GM21515 (cell line): ENCODE data around the gene GPSM1.

ENCODE experiments used
- ATAC-seq: cut with Tn5 transposase; IDR thresholded peaks from one replicate; pipeline ENCODE4 v1.9.1; 2021; ENCODE audit not compliant: unreplicated experiment

The GPSM1 gene

GRCh38 chr9:136303825-136304416, 23.4 kb upstream of the GPSM1 start, which contains the start of gene CCDC187:
Gene CCDC187 (minus strand): TSS chr9:136304094. CDS start chr9:136303830, 264 bp downstream.
- no peak for ATAC-seq

DNA sequence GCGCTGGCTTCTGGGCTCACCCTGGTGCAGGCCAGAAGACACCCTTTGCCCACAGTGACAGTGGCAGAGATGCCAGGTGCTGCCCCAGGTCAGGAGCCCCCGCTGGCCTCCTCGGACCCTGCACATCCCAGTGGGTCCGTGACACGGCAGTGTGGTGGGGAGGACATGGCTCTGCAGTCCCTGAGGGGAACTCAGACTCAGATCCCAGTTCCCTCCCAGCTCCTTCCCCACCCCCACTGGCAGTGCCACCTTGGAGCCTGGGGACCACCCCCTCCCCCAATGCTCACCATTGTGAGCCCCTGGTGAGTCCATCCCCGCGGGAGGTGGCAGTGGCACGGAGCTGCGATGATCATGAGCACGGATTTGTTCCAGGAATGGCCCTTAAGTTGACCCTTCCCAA, 22.9 kb upstream of the GPSM1 start:
- ATAC-seq, result no peak

- ATAC-seq, result no peak
These were observed 22.4 kb upstream of the GPSM1 start for GRCh38 chr9:136304981-136305380.

- ATAC-seq, result no peak
These were observed 21.5 kb upstream of the GPSM1 start for GRCh38 chr9:136305804-136306203.

DNA sequence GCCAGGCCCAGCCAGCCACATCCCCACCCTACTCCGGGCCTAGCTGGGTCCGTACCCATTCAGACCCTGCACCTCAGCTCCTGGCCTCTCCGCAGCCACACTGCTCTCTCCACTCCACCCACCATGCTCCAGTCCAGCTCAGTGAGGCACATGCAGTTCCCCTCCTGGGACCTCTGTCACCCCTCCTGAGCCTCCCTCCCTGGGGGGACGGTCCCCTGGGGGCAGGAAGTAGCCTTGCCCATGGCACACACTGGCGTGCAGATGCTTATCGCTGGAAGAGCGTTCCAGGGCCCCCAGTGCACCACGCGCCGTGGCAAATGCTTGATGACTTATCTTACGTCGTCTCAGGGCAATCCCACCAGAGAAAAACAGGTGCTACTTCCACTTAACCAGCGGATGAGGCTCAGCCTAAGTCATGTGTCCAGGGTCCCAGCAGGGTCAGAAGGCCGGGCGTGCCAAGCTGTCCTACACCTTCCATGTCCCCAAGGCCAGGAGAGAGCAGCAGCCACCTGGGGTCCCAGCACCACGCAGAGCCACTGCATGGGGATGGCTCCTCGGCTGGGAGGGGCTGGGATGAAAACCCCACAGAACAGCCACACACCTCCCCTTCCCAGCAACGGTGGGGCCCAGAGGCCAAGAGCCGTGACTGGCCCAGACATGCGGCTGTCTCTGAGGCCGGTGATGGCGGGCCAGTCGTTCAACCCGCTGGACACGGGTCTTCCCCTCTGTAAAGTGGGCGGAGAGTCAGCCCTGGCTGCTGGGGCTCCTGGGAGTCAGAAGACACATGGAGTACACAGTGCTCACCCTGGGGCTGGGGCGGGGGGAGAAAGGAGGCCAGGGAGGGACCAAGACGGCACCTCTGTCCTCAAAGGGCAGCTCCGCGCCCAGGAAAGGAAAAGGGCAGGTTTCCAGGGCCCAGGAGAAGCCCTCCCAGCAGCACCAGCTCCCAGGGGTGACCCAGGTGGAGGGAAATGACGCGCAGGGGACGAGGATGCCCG, 20.8 kb upstream of the GPSM1 start:
- ATAC-seq, result no peak

GRCh38 chr9:136307215-136307750, 20.1 kb upstream of the GPSM1 start:
- no peak for ATAC-seq

DNA sequence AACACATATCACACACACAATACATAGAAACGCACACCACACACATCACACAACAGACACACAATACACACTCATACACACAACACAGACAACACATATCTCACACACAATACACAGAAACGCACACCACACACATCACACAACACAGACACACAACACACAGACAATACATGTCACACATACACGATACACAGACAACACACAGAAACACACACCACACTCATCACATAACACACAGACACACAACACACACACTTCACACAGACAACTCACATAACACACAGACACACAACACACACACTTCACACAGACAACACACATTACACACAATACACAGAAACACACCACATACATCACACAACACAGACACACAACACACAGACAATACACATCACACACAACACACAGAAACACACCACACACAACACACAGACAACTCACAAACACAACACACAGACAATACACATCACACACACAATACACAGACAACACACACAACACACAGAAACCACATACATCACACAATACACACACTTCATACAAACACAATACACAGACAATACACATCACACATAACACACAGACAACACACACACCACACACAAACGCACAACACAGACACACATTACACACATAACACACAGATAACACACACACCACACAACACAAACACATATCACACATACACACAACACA, 19.2 kb upstream of the GPSM1 start:
- ATAC-seq, result no peak

DNA sequence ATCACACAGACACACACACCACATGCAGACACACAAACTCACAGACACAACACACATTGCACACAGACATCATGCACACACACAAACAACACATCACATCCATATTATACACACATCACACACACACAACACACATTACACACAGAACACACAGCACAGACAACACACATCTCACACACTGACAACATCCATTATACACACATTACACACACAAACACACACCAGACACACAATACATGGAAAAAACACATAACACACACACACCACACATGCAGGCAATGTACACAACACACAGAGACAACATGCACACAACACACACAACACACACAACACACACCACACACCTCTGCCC, 18.7 kb upstream of the GPSM1 start:
- ATAC-seq, result no peak

GRCh38 chr9:136309101-136309801, 18.1 kb upstream of the GPSM1 start:
- ATAC-seq, result no peak

GRCh38 chr9:136309806-136310220, 17.5 kb upstream of the GPSM1 start:
- no peak for ATAC-seq

DNA sequence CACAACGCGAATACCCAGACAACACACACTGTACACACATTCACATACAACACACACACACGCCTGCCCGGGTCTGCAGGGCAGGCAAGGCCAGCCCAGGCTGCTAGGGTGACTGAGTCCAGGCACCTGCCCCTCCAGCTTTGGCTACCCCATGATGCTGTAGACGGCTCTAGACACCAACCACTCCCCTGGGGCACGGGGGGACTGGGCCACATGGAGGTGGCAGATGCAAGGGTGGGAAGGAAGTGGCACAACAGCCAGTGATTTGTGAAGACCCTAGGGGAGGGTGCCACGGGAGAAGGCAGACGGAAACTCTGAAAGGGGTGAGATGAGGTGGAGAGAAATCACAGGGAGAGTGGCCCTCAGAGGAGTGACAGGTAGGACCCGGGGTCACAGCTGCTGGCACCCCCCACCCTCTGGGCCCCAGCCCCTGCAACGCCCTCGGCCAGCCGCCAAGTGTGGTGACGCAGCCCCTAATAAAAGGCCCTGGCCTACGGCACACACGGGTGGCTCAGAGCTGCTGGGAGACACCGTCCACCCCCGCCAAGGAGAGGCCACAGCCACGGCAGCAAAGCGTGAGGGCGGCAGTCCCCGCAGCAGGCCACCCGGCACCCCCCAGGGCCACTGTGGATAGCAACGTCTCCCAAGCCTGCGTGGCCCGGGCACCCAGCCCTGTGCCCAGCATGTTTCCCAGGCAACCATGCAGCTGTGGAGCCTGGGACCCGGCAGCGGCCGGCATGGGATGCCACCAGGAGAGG, 16.9 kb upstream of the GPSM1 start:
- no peak for ATAC-seq

- no peak for ATAC-seq
These were observed 16.0 kb upstream of the GPSM1 start for GRCh38 chr9:136311051-136312008.

GRCh38 chr9:136312009-136312375, 15.3 kb upstream of the GPSM1 start:
- no peak for ATAC-seq

GRCh38 chr9:136312436-136312835, 14.9 kb upstream of the GPSM1 start:
- no peak for ATAC-seq

DNA sequence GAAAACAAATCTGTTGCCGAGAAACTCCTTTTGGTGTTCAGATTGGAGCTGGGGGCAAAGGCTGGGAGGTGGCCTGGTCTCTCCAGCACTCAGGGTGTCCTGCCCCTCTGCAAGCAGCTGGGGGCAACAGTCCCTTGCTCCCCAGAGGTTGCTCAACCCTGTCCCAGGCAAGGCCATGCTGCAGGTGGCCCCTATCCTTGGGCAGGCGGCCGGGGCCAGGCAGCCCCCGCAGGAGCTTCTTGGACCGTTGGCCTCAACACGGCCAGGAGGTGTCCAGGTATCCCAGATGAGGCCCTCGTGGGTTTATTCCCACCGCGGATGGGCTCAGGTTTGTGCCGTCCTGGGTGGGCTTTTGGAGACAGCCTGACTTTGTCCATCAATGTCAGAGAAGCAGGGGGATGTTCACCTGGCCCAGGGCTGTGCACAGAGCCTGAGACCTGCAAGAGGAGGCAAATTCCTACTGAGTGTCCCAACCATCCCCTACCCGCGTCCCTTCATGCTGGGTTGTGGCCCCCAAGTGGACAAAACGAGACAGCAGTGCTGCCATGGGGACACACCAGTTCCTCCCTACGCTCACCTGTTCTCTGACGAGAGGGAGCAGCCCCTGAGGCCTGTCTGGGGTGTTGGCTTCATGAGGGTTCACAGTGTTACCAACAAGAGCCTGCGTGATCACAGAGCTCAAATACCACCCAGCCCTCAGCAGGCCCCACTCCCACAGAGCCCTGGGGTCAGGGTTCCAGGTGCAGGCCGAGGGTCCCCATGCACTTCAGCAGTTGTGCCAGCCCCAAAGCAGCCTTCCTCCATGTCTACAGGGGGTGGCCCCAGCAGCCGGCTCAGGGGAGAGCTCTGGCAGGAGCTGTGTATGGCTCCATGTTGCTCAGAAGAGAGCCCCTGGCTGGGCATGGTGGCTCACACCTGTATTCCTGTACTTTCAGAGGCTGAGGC, 14.0 kb upstream of the GPSM1 start:
- no peak for ATAC-seq

GRCh38 chr9:136314056-136314416, 13.3 kb upstream of the GPSM1 start:
- ATAC-seq, result no peak

DNA sequence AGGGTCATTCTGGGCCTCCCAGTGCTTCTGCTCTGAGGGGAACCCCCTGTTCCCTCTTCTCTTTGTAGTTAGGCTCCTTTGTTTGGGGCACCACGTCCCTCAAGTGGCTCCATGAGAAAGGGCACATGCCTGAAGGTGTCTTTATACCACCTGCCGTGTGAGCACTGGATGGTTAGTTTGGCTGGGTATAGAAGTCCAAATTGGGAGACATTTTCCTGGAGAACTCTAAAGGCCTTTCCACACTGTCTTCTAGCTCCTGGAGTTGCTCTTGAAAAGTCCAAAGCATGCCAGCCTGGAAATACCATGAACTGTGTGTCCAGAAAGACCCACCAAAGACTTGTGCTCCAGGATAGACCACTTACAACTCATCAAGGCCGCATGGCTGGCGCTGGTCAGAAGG, 12.4 kb upstream of the GPSM1 start:
- ATAC-seq, result no peak

DNA sequence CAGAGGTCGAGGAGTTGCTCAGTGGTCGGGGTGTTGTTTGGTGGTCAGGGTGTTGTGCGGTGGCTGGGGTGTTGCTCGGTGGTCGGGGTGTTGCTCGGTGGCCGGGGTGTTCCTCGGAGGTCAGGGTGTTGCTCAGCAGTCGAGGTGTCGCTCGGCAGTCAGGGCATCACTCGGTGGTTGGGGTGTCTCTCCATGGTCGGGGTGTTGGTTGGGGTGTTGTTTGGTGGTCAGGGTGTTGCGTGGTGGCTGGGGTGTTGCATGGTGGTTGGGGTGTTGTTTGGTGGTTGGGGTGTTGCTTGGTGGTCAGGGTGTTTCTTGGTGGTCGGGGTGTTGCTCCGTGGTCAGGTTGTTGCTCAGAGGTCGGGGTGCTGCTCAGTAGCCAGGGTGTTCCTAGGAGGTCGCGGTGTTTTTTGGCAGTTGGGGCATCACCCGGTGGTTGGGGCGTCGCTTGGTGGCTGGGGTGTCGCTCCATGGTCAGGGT, 11.0 kb upstream of the GPSM1 start:
- no peak for ATAC-seq
